Stimulated activated CD4-positive, alpha-beta T cell treated with anti-CD3 and anti-CD28 coated beads, Interleukin-2, amount 100 ng/mL, for 24 hours (primary cell): Measurements from ENCODE around the gene SREBF2.

Source experiments
- DNase-seq, 2 donors: peaks; one replicate each; pipeline ENCODE4 v3.0.0-alpha.2; 2020

Gene SREBF2

DNA sequence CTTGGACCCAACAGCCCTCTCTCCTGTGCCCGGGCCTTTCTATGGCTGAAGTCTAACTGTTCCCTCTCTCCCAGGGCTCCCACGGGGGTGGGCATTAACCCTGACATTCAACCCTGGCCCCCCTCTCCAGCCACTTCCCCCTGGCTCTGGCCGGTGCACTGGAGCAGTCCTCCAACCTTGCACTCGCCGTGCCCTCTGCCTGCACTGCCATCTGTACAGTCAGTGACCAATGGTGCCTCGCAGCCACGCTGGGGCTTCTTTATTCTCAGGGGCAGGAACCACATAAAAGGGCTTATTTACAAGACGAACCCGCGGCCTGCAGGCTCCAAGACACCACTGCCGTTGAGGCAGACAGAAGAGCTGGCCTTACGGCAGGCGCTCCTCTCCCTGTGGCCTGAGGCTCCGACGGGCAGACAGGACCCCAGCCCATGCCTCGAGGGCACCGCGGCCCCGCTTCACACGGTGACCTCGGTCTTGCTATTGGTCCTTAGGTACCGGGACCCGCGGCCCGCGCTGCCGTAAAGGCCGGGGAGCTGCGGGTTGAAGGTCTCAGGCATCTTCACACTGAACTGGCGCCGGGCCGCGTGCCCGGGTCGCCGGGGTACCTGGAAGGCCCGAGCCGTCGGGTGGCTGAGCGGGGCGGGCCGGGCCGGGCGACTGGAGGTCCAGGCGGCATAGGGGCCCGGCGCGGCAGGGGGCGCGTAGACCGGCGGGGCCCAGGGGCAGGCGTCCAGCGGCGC is 76.6 kb downstream of the SREBF2 start:
- no peak for DNase-seq

DNA sequence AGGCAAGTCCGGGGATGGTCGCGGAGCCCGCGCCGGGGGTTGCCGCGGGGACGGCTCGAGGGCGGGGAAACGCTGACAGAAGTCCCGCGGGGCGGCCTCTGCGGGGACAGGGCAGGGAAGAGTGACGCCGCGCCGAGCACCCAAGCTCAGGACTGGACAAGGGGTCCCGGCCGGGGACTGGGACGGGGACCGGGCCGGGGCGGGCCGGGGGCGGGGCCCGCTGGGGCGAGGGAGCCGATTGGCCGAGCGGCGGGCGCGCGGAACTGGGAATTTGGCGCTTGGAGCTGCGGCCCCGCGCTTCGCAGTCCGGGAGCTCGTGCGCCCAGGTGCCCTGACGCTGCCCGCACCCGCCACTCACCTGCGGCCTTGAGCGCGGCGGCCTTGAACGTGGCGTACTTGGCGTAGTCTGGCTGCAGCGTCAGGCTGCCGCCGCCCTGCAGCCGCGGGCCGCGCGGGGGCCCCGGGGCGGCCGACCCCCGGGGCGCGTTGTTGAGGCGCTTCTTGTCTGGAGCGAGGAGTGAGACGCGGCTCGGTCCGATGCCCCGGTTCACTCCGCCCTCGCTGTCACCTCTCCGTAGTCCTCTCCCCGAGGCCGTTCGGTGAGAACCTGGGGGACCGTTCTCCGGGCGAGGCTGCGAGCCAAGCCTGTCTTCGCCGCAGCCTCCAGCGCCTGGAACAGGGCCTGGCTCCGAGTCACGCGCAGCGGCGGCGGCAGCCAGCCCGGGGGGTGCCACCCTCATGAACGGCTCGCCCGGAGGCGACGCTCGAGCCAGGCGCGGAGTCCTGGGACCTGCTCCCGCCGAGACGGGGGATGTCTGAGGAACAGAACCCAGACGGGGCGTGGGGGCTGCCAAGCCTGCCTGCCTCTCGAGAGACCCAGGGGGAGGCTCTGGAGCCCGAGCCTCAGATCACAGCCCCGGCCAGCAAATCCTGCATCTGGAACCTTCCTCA is 77.4 kb downstream of the SREBF2 start:
- DNase-seq, result peak in 1 of 2 donors; percentile 25

DNA sequence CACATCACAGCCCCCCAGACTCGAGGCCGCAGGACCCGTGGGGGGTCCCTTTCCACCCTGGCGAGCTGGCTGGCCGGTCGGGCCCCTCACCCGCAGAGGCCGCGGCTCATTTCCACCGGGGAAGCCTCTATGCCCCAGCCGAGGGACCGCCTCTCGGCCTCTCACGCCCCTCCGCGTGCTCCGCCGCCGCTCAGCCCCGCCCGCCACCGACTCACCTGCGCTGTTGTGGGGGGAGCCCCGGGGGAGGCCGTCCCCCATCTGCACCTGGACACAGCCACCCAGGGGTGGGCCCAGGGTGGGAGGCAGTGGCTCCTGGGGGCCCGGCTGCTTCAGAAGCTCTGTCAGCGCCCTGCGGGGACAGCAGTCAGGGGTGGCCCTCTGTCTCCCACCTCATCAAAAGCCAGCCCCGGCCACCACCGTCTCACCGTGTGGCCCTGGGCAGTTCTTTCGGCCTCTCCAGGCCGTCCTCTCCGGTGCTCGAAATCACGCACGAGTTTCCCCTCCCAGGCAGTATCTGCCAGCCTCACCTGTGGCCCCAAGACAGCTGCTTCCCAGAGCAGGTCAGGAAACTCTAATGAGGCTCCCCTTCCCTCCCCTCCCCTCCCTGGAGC is 78.2 kb downstream of the SREBF2 start:
- DNase-seq, result no peak

DNA sequence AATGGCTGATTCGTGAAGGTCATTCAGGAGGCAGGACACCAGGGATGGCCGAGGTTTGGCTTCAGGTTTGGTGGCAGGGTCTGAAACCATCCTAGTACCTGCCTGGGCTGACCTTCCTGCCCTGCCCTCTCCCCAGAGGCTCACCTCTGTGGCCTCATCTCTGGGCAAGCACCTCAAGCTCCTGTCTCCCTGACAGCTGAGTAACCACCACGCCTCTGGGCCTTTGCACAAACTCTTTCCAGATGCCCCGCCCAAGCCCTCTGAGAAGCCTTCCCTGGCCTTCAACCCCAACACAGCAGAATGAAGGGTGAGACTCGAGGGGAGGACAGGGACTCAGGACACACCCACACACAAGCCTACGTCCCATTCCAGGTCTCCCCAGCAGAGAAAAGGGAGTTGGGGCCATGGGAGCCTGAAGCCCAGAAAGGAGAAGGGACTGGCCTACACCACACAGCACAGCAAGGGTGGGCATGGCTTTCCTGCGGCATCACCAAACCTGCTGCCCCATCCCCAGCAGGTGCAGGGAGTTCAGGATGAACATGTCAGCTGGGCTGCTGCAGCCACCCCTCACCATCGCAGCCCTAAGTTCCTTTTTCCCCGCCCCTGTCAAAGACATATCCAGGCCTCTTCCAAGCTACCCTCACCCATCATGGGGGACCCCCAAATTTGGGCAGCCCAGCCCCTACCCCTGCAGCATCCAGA is 79.6 kb downstream of the SREBF2 start:
- no peak for DNase-seq

DNA sequence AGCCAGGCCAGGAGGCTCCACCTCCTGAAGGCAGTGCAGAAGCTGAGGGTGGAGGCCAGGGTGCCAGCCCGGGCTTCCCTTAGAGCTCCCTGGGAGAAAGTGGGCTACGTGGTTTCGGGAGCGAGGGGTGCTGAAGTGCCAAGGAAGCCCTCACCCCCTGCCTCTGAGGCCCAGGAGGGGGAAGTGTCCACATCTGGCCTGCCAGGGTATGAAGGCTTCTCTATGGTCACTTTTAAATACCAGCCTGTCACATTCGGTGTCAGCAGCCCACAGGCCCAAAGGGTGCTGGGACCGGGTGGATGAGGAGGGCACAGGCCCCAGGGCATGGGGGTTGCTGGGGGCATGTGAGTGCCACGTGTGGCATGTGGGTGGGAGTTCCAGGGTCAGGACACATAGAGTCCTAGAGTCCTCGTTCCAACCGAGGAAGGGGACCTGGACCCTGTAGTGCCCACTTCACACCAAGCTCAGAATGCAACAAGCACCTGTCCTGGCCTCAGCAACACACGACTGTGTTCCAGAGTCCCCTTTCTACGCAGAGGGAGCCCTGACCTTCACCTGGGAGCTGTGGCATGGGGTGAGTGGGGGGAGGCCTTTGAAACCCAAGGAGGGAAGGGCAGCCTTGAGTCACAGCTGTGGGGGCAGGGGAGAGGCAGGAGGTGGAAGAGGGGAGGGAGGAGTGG is 80.3 kb downstream of the SREBF2 start:
- DNase-seq, result no peak

DNA sequence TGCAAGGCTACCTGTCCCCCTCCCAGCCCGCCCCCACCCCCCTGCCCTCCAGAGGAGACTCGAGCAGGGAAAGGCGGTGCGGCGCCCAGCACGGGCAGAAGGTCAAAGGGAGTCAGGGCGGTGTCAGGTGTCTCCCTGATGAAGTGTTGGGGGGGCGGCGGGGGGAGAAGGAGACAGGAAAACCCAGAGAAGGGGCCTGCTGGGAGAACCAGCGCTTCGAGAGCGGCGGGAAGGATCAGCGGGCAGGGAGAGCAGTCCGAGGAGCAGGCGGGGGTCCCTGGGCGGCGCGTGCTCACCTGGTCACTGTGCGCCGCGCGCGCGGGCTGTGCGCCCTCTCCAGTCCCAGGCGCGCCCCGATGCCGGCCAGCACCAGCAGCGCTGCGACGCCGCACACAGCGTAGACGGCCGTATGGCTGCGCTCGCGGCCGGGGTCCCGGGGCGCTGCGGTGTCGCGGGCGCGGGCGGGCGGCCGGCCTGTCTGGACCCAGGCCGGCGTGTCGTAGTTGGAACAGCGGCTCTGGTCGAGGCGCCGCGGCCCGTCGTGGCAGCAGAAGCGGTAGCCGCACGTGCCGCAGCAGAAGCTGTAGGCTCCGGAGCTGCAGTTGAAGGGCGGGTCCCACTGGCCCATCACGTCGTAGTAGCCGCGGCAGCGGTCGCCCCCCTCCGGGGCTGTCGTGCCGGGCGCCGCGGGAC is 81.1 kb downstream of the SREBF2 start:
- DNase-seq, result no peak

DNA sequence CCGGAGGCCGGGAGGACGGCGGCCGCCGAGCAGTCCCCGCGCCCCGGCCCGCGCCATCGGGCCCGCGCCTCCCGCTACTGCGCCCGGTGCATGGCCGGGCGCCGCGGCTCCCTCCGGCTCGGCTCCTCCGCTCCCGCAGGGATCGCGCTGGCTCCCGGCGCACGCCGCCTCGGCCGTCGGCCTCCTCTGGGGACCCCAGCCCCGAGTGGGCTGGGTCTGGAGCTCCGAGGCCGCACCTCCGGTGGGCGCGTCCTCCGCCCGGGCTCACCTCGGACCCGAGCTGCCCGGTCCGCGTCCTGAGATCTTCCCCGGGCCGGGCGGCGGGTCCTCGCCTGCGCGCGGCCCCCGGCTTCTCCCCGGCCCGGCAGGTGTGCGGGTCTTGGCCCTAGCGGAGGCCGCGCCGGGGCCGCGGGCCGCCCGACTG is 81.7 kb downstream of the SREBF2 start:
- no peak for DNase-seq

DNA sequence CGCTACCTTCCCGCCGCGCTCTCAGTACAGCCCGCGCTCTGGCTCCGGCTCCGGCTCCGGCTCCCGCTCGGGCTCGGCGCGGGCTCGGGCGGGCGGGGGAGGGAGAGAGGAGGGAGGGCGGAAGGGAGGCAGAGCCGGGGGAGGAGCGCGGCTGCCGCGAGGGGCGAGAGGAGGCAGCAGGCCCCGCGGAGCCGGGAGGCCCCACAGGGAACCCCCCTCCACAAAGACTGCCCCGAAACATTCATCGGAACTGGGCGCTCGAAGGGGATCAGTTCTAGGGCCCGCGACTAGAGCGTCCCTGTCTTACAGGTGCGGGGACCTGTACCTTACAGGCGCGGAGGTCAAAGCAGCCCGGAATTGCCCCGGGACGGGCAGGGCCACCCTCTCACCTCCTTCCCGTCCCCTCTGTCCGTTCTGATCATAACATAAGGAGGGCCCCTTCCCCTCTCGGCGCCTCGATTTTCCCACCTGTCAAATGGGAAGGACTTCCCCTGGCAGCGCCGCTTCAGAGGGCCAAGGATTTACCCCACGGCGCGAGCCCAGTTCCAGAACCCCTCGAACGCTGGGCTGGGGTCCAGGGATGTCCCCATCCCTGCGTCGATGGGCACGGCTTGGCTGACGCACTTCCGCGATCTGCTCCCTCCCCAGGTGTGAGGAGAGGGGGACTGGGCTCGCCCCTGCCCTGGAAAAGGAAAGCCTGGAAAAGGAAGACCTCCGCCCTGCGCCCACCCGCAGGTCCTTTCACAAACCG is 82.3 kb downstream of the SREBF2 start, which contains the start of gene SHISA8:
TSS of gene SHISA8 (minus strand) at position 40 of the 751 bp plus-strand sequence. CDS start 407 bp downstream, outside the sequence.
- DNase-seq, result peak; percentile 59 to 67

DNA sequence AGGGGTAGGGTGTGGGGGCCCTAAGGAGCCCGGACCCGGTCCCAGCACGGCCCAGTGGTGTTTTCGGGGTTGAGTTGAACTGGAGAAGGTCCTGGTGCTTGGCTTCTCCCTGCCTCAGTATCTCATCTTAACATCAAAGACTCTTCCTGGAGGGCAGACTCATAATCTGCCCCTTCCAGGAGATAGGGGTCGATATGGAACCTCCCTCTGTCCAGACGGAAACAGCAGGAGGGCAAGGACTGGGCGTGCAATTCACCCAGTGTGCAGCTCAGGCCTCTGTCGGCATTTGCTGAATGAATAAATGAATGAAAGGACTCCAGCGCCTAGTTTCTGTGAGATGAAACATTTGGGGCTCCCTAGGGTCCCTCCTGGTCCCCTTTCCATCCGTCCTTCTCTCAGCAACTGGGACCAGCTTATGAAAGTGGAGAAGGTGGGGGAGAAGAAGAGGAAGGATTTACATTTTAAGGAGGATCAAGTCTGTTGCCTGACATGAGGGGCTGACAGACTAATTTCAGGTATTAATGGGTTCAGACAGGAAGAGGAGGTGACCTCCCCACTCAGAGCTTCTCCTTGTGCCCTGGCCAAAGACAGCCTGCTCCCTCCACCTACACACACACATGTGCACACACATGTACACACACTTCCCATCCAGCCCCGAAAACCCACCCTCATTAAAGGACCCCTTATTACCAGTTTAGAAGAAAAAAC is 83.0 kb downstream of the SREBF2 start:
- no peak for DNase-seq

DNA sequence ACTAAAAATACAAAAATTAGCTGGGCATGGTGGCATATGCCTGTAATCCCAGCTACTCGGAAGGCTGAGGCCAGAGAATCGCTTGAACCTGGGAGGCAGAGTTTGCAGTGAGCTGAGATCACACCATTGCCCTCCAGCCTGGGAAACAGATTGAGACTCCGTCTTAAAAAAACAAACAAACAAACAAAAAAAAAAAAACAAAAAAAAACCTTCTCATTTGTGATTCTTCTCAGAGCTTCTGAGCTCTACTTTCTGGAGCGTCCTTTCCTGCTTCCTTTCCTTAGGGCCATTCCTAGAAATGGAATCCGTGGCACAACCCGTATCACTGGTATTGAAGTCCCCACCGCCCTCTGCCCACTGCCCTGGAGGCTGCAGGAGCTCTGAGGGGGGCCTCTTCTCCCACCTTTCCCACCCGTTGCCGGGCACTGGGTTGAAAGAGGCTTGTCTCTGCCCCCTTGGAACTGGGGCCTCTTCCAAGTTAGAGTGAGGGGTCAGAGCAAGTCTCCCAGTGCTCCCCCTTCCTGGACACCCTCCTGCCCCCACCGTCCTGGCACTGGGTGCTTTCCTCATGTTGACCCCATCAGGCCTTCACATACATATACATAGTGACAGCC is 83.9 kb downstream of the SREBF2 start:
- DNase-seq, result no peak

DNA sequence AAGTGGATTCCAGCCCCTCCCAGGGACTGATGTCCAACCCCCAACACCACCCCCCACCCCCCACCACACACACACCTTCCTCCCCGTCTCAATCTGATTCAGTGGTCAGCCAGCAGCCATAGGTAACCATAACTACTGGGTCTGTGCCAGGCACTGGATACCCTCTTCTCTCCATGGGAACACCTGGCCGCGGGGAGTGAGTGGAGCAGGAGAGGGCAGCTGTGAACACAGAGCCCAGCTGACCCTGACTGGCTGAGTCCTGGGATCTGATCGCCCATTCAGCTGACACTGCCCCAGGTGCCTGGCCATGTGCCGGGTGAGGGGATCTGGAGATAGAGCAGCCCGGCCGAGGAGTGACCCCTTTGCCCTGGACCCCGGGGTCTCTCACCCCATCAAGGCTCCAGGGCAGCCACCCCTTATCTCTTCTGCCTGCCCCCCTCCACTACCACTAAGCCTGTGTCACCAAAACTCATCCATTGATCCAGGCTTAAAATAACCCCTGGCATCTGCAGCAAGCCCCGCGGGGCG is 84.5 kb downstream of the SREBF2 start:
- no peak for DNase-seq

DNA sequence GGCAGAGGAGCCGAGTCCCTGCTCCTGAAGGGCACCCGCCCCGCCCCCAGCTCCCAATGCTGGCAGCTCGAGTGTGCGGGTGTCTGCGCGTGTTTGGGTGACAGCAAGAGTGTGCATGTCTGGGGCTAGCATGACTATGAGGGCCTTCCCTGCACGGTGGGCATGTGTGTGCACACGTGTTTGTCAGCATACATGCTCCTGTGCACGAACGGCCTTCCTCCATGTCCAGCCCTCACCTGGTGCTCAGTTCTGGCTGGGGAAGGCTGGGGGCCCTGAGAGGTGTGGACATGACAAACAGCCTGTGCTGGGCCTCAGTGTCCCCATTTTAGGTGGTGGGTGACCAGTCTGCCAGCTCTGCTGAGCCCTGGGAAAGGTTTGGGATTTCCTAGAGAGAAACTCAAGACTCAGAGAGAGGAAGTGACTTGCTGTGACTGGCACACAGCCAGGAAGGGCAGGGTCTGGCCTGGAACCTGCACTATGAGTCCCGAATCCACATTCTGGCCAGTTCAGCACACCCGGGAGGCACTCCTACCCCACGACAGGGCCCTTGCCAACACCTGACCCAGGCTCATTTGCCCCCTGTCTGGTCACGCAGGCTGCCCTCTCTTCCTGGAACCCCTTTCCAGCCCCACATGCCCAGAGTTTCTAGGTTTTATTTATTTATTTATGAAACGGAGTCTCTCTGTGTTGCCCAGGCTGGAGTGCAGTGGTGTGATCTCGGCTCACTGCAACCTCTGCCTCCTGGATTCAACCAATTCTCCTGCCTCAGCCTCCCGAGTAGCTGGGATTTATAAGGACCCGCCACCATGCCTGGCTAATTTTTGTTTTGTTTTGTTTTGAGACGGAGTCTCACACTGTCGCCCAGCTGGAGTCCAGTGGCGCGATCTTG is 85.2 kb downstream of the SREBF2 start:
- DNase-seq, result no peak

DNA sequence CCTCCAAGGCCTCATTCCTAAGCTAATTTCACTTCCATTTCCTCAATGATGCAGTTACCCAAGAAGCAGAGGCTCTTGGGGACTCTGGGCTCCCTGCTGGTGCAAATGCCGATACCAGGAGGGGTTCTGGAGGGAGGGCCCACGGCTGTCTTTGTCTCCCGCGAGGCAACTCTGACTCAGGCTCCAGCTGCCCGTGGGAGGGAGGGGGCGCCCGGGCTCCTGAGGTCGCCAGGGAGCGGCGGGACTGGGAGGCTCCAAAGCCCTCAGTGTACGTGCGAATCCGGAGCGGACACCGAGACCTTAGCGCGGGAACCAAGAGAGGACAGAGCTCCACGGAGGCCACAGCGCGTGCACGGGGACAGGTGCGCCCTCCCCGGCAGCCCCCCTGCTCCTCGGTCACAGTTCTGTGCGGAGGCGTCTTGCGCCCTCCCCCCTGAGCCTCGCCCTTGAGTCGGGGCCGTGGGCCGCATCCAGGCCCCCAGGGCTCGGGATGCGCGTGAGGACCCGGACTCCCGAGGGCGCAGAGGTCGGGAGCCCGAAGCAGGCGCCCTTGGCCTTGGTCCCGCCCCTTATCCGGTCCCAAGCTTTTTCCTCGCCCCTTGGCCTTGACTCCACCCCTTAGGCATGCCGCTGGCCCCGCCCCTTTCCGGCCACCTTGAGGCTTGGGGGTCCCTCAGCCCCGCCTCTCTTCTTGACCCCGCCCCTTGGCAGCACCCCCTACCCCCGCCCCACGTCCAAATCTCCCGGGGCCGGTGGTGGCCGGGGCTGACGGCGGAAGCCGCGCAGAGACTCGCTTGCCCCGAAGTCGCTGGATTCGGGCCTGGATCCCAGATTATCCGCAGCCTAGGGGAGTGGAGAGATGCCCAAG is 86.7 kb downstream of the SREBF2 start:
- DNase-seq, result peak; percentile 49 to 54

DNA sequence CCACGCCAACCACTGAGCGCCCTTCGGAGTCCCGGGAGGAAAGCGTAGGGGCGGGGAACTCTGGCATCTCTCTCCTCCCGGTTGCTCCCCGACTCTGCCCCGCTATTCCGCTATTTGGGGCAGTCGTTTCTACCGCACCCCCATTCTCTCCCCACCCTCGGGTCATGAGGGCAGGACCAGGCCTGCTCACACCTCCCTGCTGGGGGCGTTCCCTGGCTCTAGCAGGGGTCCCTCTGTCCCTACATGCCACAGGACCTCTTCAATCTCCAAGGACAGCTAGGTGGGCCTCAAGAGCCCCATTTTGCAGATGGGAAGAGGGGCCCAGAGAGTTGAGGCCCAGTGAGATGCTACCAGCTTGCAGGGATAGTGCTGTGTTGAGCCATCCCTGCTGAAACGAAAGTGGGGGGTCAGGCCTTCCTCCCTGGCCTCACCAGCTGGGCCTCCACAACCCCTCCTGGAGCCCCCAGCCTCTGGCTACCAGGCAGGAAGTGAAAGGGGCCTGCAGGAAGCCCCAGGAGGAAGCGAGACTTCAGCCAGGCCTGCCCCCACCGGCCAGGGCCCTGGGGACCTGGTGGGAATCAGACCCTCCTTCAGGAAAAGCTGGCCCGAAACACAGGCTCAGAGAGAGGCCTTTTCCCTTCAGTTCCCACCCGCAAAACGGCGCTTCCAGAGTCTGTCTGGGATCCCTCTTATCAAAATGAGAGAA is 87.5 kb downstream of the SREBF2 start:
- no peak for DNase-seq

DNA sequence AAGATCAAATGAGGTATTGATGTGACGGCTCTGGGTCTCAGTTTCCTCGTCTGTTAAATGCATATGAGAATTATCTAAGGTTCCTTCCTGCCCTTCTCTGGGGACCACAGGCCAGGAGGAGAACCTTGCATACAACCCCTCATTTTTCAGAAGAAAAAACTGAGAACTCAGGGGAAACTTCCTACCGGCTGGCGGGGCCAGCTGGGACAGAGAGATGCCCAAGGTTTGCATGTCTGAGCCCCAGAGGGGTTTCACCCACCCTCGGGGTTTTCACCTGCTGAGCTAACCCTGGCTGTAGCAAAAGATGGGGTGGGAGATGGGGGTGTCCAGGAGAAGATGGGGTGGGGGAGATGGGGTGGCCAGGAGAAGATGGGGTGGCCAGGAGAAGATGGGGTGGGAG is 89.4 kb downstream of the SREBF2 start:
- DNase-seq, result no peak

DNA sequence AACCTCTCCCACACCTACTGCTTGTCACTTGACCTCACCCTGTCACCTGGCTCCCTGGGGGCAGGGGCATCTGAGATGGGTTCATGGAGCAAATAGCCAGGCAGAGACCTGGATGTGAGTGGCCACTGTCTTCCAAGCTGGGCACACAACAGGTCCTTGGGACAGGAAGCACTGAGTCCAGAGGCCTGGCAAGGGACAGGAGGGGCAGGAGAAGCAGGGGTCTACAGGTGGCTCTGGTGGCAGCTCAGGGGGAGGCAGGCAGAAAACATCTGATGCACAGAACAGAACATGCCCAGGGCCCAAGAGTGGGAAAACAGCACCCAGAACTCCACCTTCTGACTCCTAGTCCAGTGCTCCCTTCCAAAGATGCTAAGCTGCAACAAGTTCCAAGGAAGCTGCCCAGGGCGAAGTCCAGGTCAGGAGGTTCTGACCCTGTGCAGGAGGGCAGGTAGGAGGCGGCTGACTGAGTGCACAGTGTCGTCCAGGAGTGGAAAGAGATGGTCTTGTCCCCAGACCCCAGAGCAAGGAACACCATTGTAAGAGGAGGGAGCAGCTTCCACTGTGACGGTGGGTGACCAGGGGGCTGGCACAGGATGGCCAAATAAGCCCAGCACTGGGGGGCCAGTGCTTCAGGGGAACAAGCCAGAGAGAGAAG is 90.2 kb downstream of the SREBF2 start:
- DNase-seq, result no peak
